ENCODE results near the gene GTF3C2. TPM values are rescaled to one million over a fixed set of nuclear protein-coding genes. Genes with fewer than 3 reads are reported as not detected.

The GTF3C2 gene
- total RNA-seq, 1 donor from 2014 or later, result 16.2 TPM

DNA sequence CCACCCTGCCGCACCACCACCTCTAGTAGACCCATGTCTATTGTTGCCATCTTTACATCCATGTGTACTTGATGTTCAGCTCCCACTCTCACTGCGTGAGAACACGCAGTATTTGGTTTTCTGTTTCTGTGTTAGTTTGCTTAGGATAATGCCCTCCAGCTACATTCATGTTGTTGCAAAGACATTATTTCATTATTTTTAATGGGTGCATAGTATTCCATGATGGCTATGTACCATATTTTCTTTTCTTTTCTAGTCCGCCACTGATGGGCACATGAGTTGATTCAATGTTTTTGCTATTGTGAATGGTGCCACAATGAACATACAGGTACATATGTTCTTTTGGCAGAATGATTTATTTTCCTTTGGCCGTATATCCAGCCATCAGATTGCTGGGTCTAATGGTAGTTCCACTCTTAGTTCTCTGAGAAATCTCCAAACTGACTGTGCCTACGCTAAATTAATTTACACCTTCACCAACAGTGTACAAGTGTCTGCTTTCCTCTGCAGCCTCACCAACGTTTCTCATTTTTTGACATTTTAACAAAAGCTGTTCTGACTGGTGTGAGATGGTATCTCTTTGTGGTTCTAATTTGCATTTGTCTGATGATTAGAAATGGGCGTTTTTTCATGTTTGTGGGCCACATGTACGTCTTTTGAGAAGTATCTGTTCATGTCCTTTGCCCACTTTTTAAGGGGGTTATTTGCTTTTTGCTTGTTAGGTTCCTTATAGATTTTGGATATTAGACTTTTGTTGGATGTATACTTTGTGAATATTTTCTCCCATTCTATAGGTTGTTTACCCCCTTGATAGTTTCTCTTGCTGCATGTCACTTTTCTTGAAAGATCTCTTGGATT is 34.5 kb upstream of the GTF3C2 start:
- H3K9me3 ChIP-seq (replicated peaks), result no peaks in the 10 kb centered on the region
- TF ChIP-seq CTCF (IDR thresholded peaks at IDR 0.05; ENCODE audit: borderline replicate concordance), result no peak
- peaks cover 8% of the 10 kb centered on the region for H3K36me3 ChIP-seq
- H3K4me3 ChIP-seq, result no peak overlapping the region
- H3K27me3 ChIP-seq (ENCODE audit: low read depth), result no peaks in the 10 kb centered on the region
- no peak for DNase-seq
- H3K4me1 ChIP-seq, result no peaks in the 10 kb centered on the region
- intact Hi-C loops (cut with micrococcal nuclease), result no loop called here
- H3K27ac ChIP-seq (replicated peaks), result no peak overlapping the region

GRCh38 chr2:27381577-27382181 is 25.1 kb upstream of the GTF3C2 start:
- peaks cover 65% of the 10 kb centered on the region for H3K36me3 ChIP-seq
- peaks cover 36% of the 10 kb centered on the region for H3K4me1 ChIP-seq
- TF ChIP-seq CTCF (IDR thresholded peaks at IDR 0.05; ENCODE audit: borderline replicate concordance), result no peak
- H3K9me3 ChIP-seq (replicated peaks), result no peaks in the 10 kb centered on the region
- intact Hi-C loops (cut with micrococcal nuclease), result no loop called here
- H3K27me3 ChIP-seq (ENCODE audit: low read depth), result no peaks in the 10 kb centered on the region
- H3K4me3 ChIP-seq, result peak overlapping the region; percentile 81
- H3K27ac ChIP-seq (replicated peaks), result peak overlapping the region; percentile 94
- no peak for DNase-seq

DNA sequence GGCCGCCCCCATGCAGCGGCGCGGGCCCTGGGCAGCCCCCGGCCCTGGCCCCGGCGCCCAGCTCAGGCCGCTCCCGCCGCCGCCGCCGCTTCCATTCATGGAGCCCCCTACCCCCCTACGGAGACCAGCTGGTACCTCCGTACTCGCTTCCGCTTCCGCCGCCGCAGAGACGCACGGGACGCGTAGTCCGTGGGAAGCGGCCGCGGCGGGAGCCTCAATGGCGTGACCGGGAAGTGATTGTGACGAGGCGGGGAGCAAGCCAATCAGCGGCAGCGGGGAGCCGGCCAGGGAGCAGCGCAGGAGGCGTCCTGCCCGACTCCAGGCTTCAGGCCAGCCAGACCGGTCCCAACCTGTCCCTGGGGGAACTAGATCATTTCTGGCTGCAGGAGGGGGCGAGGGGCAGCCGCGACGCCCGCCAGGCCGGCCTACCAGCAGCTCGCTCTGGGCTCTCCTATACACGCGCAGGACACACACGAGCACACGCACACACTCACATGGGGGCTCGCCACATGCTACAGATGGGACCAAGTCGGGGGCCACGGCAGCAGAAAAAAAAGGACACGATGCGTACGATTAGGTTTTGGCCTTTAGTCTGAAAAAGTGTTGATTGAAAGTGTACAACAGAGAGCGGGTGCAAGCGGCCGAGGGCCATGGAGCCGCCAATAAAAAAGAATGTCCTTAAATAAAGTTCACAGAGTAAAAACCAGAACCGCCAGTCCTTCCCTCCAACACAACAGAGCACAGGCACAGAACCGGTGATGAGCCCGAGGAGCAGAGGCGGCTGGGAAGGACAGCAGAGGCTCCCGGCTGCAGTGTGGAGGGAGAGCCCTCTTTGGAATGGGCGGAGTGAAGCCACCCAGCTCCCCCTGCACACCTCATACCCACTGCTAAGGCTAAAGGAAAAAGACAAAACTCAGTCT is 24.3 kb upstream of the GTF3C2 start, which contains the start of gene ZNF513:
ZNF513 (minus strand) TSS at position 109 of the 920 bp plus-strand sequence. CDS start 208 bp downstream, outside the sequence.
- H3K9me3 ChIP-seq (replicated peaks), result no peaks in the 10 kb centered on the region
- DNase-seq, result peak; percentile 97
- peaks cover 70% of the 10 kb centered on the region for H3K36me3 ChIP-seq
- H3K4me1 ChIP-seq, result peaks cover 36% of the 10 kb centered on the region
- intact Hi-C loops (cut with micrococcal nuclease), result no loop called here
- H3K4me3 ChIP-seq, result peak within 1 kb of the TSS; percentile 81
- no peak for TF ChIP-seq CTCF (IDR thresholded peaks at IDR 0.05; ENCODE audit: borderline replicate concordance)
- peak within 1 kb of the TSS; percentile 94 for H3K27ac ChIP-seq (replicated peaks)
- no peaks in the 10 kb centered on the region for H3K27me3 ChIP-seq (ENCODE audit: low read depth)

DNA sequence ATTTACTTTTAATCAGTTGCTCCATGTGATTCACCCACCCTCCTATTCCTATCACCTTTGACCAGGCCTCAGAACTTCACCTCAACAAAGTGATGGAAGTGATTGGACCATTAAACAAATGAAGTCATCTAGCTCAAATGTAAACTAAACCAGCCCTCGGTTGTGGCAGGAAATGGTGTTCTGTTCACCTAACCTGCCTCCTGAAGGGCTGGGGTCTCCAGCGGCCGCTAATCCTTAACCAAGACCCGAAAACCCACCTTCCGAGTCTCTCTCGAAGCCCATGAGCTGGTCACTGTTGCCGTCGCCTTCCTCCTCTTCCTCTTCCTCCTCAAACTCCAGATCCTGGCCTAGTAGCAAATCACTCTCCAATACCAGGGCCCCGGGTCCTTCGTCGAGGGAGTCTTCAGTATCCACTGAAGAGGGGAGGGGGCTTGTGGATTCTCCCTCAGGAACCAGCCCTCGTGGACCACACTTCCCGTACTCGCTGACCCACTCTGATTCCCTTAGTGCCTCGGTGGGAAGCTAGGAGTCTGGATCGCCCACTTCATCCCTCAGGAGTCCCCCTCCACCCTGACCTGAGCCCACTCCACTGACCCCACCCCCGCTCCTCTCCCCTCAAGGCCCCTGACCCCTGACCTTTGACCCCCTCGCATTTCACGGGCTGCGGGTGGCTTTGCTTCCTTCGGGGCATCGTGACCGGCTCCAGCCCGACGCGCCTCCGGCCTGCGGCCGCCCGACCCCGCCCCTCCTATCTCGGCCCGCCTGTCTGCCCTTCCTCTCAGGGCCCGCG is 23.5 kb upstream of the GTF3C2 start:
- peaks cover 36% of the 10 kb centered on the region for H3K4me1 ChIP-seq
- no peaks in the 10 kb centered on the region for H3K27me3 ChIP-seq (ENCODE audit: low read depth)
- no peak for TF ChIP-seq CTCF (IDR thresholded peaks at IDR 0.05; ENCODE audit: borderline replicate concordance)
- H3K36me3 ChIP-seq, result peaks cover 70% of the 10 kb centered on the region
- intact Hi-C loops (cut with micrococcal nuclease), result no loop called here
- peak overlapping the region; percentile 94 for H3K27ac ChIP-seq (replicated peaks)
- peak overlapping the region; percentile 81 for H3K4me3 ChIP-seq
- H3K9me3 ChIP-seq (replicated peaks), result no peaks in the 10 kb centered on the region
- DNase-seq, result peak; percentile 70
